Liver (tissue), 9 donors: Measurements from ENCODE around the gene DNM3. TPM values are rescaled to one million over a fixed set of nuclear protein-coding genes. Genes with fewer than 3 reads are reported as not detected.

Source experiments
- DNase-seq: peaks from one replicate; pipeline ENCODE4 v3.0.0-alpha.2; 2017; ENCODE audit warnings: low spot score
- H3K27ac ChIP-seq, 2 donors: one replicate each; pipeline ENCODE4 v1.7.0; 2013; ENCODE audit warnings: inconsistent platforms in 2 of 2, low read length in 2 of 2, control low read depth in 1 of 2, low read depth in 1 of 2, mild to moderate bottlenecking in 1 of 2
- H3K27me3 ChIP-seq, 4 donors: one replicate each; pipeline versions ENCODE4 v1.6.1 to v1.7.0; 2013; ENCODE audit warnings: low read length in 3 of 4, inconsistent platforms in 1 of 4, mild to moderate bottlenecking in 1 of 4, moderate library complexity in 1 of 4; ENCODE audit not compliant: control insufficient read depth in 4 of 4, insufficient read depth in 4 of 4
- H3K36me3 ChIP-seq, 4 donors: one replicate each; pipeline versions ENCODE4 v1.6.1 to v1.7.0; 2013; ENCODE audit warnings: low read length in 3 of 4, mild to moderate bottlenecking in 3 of 4, low read depth in 1 of 4, moderate library complexity in 1 of 4; ENCODE audit not compliant: control insufficient read depth in 4 of 4, insufficient read depth in 3 of 4
- H3K4me1 ChIP-seq, 4 donors: one replicate each; pipeline versions ENCODE4 v1.6.1 to v1.7.0; 2013; ENCODE audit warnings: low read length in 3 of 4, mild to moderate bottlenecking in 3 of 4, moderate library complexity in 1 of 4; ENCODE audit not compliant: control insufficient read depth in 4 of 4, insufficient read depth in 4 of 4
- H3K4me3 ChIP-seq, 3 donors: one replicate each; pipeline versions ENCODE4 v1.6.1 to v1.7.0; 2013; ENCODE audit warnings: low read length in 3 of 3, control low read depth in 1 of 3, low read depth in 1 of 3, mild to moderate bottlenecking in 1 of 3
- H3K9ac ChIP-seq, 2 donors: one replicate each; pipeline ENCODE4 v1.7.0; 2013; ENCODE audit warnings: low read length in 2 of 2, mild to moderate bottlenecking in 2 of 2, moderate library complexity in 2 of 2, control low read depth in 1 of 2, low read depth in 1 of 2
- H3K9me3 ChIP-seq, 4 donors: one replicate each; pipeline versions ENCODE4 v1.6.1 to v1.7.0; 2013; ENCODE audit warnings: low read length in 3 of 4; ENCODE audit not compliant: control insufficient read depth in 4 of 4
- EGR1 ChIP-seq, 2 donors: IDR thresholded peaks; 2 replicates each; pipeline ENCODE4 v1.6.1; 2016 to 2018; ENCODE audit warnings: antibody characterized with exemption in 2 of 2, low read depth in 2 of 2
- FOXA1 ChIP-seq: IDR thresholded peaks from 2 replicates; pipeline ENCODE4 v1.6.1; 2016; ENCODE audit warnings: antibody characterized with exemption
- GABPA ChIP-seq, 2 donors: IDR thresholded peaks in 1 of 2; conservative IDR thresholded peaks in 1 of 2; 2 replicates each; pipeline ENCODE4 v1.6.1; 2016; ENCODE audit warnings: antibody characterized with exemption in 2 of 2, mild to moderate bottlenecking in 1 of 2, moderate library complexity in 1 of 2
- HNF4A ChIP-seq, 2 donors: conservative IDR thresholded peaks; 2 replicates each; pipeline ENCODE4 v1.6.1; 2016; ENCODE audit warnings: antibody characterized with exemption in 2 of 2, mild to moderate bottlenecking in 2 of 2
- HNF4G ChIP-seq: IDR thresholded peaks from 2 replicates; pipeline ENCODE4 v1.6.1; 2016; ENCODE audit warnings: antibody characterized with exemption
- JUND ChIP-seq, 2 donors: IDR thresholded peaks; 2 replicates each; pipeline ENCODE4 v1.6.1; 2016; ENCODE audit warnings: antibody characterized with exemption in 2 of 2
- NR2F2 ChIP-seq: IDR thresholded peaks from 2 replicates; pipeline ENCODE4 v1.6.1; 2016; ENCODE audit warnings: antibody characterized with exemption
- RAD21 ChIP-seq, 2 donors: IDR thresholded peaks; 2 replicates each; pipeline ENCODE4 v1.6.1; 2016; ENCODE audit warnings: antibody characterized with exemption in 2 of 2, mild to moderate bottlenecking in 2 of 2
- RXRA ChIP-seq, 2 donors: IDR thresholded peaks; 2 replicates each; pipeline ENCODE4 v1.6.1; 2017 to 2018; ENCODE audit warnings: antibody characterized with exemption in 2 of 2, mild to moderate bottlenecking in 1 of 2
- SP1 ChIP-seq: IDR thresholded peaks from 2 replicates; pipeline ENCODE4 v1.6.1; 2018; ENCODE audit warnings: antibody characterized with exemption, mild to moderate bottlenecking
- TAF1 ChIP-seq: conservative IDR thresholded peaks from 2 replicates; pipeline ENCODE4 v1.6.1; 2016; ENCODE audit warnings: antibody characterized with exemption, mild to moderate bottlenecking
- YY1 ChIP-seq: IDR thresholded peaks from 2 replicates; pipeline ENCODE4 v1.6.1; 2016; ENCODE audit warnings: antibody characterized with exemption, mild to moderate bottlenecking
- WGBS: extraction: QIAGEN DNeasy Blood & Tissue Kit; methylation state at CpG from one replicate; pipeline ENCODE4 v1.1.7; 2013; 5-methylcytosine and 5-hydroxymethylcytosine counted together
- polyA plus RNA-seq, 2 donors: library from polyadenylated mRNA; stranded (reverse) in 1 of 2; unstranded in 1 of 2; fragments of 200-250 nt in 1 of 2; fragments of >200 nt in 1 of 2; fragmentation: Nextera tagmentation in 1 of 2; extraction: Ambion mirVana in 1 of 2; gene quantifications; one replicate each; pipeline versions ENCODE4 v1.2.1 to v1.2.3, GENCODE V29; 2013 to 2015
- total RNA-seq, 2 donors: library from RNA; depleted of rRNA; stranded (reverse); fragments of >200 nt; gene quantifications; one replicate each; pipeline ENCODE4 v1.2.3, GENCODE V29; 2014
- TF ChIP-seq, protein P1 (sequence below): IDR thresholded peaks from 2 replicates; pipeline ENCODE4 v1.6.1; 2016; ENCODE audit warnings: antibody characterized with exemption
- TF ChIP-seq, protein P2 (sequence below): fragments of 150-350 bp; IDR thresholded peaks from 2 replicates; pipeline ENCODE4 v1.5.1; 2017; ENCODE audit warnings: improper control_type of control experiment, low read depth, low read length; ENCODE audit not compliant: missing input control
- TF ChIP-seq, protein P3 (sequence below): IDR thresholded peaks from 2 replicates; pipeline ENCODE4 v1.6.1; 2016; ENCODE audit warnings: antibody characterized with exemption
- TF ChIP-seq, protein P4 (sequence below): IDR thresholded peaks from 2 replicates; pipeline ENCODE4 v1.6.1; 2016; ENCODE audit warnings: antibody characterized with exemption, mild to moderate bottlenecking
- TF ChIP-seq, protein P5 (sequence below): IDR thresholded peaks from 2 replicates; pipeline ENCODE4 v1.6.1; 2016; ENCODE audit warnings: antibody characterized with exemption
- donor health status: healthy.
- donor health status: healthy.
- donor health status: healthy.
- donor health status: healthy.
- donor health status: healthy.

The DNM3 gene
- total and polyA plus RNA-seq, 4 donors, result 0.08 to 3.2 (median 1.0) TPM

DNA sequence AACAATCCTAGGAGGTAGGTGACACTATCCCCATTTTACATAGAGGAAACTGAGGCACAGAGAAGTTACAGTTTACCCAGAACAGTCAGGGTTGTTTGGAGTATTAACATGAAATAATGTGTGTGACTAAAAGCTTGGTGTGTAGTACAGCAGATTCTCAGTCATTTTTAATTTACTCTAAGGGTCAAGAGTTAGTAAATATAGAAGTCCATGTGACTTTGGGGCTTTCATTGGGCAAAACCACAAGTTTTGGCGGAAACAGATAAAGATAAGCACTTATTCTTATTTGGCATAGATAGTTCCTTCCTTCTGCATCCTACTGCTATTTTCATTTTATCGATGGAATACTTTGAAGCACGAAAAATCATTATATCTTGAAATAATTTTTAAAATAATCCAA lies 128.5 kb downstream of the DNM3 start:
- Histone ChIP-seq H3K4me1 (no peaks in the 10 kb centered on the region), H3K27me3 (no peaks in the 10 kb centered on the region), H3K27ac (no peak overlapping the region), H3K9me3 (no peaks in the 10 kb centered on the region), H3K4me3 (no peak overlapping the region), H3K9ac (no peak overlapping the region), H3K36me3 (no peaks in the 10 kb centered on the region)
- DNase-seq, result no peak
- TF ChIP-seq GABPA (IDR thresholded peaks at IDR 0.05 in 1 of 2, conservative IDR thresholded peaks at IDR 0.05 in 1 of 2) (no peak), NR2F2 (no peak), EGR1 (IDR thresholded peaks at IDR 0.05; ENCODE audit: low read depth in 2 of 2) (no peak), HNF4G (no peak), HNF4A (conservative IDR thresholded peaks at IDR 0.05) (no peak), RAD21 (IDR thresholded peaks at IDR 0.05) (no peak), TAF1 (no peak), FOXA1 (no peak), SP1 (no peak), YY1 (no peak), JUND (IDR thresholded peaks at IDR 0.05) (no peak), RXRA (IDR thresholded peaks at IDR 0.05) (no peak)
- TF ChIP-seq, protein P1, sequence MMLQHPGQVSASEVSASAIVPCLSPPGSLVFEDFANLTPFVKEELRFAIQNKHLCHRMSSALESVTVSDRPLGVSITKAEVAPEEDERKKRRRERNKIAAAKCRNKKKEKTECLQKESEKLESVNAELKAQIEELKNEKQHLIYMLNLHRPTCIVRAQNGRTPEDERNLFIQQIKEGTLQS, result no peak
- TF ChIP-seq, protein P2, sequence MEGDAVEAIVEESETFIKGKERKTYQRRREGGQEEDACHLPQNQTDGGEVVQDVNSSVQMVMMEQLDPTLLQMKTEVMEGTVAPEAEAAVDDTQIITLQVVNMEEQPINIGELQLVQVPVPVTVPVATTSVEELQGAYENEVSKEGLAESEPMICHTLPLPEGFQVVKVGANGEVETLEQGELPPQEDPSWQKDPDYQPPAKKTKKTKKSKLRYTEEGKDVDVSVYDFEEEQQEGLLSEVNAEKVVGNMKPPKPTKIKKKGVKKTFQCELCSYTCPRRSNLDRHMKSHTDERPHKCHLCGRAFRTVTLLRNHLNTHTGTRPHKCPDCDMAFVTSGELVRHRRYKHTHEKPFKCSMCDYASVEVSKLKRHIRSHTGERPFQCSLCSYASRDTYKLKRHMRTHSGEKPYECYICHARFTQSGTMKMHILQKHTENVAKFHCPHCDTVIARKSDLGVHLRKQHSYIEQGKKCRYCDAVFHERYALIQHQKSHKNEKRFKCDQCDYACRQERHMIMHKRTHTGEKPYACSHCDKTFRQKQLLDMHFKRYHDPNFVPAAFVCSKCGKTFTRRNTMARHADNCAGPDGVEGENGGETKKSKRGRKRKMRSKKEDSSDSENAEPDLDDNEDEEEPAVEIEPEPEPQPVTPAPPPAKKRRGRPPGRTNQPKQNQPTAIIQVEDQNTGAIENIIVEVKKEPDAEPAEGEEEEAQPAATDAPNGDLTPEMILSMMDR, result no peak
- TF ChIP-seq, protein P3, sequence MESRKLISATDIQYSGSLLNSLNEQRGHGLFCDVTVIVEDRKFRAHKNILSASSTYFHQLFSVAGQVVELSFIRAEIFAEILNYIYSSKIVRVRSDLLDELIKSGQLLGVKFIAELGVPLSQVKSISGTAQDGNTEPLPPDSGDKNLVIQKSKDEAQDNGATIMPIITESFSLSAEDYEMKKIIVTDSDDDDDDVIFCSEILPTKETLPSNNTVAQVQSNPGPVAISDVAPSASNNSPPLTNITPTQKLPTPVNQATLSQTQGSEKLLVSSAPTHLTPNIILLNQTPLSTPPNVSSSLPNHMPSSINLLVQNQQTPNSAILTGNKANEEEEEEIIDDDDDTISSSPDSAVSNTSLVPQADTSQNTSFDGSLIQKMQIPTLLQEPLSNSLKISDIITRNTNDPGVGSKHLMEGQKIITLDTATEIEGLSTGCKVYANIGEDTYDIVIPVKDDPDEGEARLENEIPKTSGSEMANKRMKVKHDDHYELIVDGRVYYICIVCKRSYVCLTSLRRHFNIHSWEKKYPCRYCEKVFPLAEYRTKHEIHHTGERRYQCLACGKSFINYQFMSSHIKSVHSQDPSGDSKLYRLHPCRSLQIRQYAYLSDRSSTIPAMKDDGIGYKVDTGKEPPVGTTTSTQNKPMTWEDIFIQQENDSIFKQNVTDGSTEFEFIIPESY, result no peak
- TF ChIP-seq, protein P4, sequence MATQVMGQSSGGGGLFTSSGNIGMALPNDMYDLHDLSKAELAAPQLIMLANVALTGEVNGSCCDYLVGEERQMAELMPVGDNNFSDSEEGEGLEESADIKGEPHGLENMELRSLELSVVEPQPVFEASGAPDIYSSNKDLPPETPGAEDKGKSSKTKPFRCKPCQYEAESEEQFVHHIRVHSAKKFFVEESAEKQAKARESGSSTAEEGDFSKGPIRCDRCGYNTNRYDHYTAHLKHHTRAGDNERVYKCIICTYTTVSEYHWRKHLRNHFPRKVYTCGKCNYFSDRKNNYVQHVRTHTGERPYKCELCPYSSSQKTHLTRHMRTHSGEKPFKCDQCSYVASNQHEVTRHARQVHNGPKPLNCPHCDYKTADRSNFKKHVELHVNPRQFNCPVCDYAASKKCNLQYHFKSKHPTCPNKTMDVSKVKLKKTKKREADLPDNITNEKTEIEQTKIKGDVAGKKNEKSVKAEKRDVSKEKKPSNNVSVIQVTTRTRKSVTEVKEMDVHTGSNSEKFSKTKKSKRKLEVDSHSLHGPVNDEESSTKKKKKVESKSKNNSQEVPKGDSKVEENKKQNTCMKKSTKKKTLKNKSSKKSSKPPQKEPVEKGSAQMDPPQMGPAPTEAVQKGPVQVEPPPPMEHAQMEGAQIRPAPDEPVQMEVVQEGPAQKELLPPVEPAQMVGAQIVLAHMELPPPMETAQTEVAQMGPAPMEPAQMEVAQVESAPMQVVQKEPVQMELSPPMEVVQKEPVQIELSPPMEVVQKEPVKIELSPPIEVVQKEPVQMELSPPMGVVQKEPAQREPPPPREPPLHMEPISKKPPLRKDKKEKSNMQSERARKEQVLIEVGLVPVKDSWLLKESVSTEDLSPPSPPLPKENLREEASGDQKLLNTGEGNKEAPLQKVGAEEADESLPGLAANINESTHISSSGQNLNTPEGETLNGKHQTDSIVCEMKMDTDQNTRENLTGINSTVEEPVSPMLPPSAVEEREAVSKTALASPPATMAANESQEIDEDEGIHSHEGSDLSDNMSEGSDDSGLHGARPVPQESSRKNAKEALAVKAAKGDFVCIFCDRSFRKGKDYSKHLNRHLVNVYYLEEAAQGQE, result no peak
- TF ChIP-seq, protein P5, sequence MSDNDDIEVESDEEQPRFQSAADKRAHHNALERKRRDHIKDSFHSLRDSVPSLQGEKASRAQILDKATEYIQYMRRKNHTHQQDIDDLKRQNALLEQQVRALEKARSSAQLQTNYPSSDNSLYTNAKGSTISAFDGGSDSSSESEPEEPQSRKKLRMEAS, result no peak
- 50% methylated on average over 3 of the region's 3 CpGs for WGBS

DNA sequence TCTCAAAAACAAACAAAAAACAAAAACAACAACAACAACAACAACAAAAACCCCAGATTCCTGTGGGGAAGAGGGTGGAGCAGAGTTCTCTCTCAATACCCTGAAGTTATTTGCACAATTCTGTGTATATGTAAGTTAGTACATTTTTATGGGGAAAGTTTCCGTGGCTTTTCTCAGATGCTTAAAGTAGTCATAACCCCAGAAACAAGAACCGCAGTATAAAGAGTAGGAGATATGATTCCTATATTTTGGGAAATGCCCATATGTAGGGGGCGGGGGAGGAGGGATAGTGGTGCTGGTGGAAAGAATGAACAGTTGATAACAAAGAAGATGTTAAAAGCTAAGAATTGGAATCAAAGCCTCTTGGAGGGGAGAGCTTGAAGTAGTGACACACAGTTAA lies 131.5 kb downstream of the DNM3 start:
- no peaks in the 10 kb centered on the region for H3K9me3 ChIP-seq
- no peak overlapping the region for H3K4me3 ChIP-seq
- TF ChIP-seq TAF1 (no peak), HNF4A (conservative IDR thresholded peaks at IDR 0.05) (no peak), GABPA (IDR thresholded peaks at IDR 0.05 in 1 of 2, conservative IDR thresholded peaks at IDR 0.05 in 1 of 2) (no peak), EGR1 (IDR thresholded peaks at IDR 0.05; ENCODE audit: low read depth in 2 of 2) (no peak), RXRA (IDR thresholded peaks at IDR 0.05) (no peak), JUND (IDR thresholded peaks at IDR 0.05) (no peak), YY1 (no peak), NR2F2 (no peak), HNF4G (no peak), SP1 (no peak)
- TF ChIP-seq, protein P2, result no peak
- TF ChIP-seq, protein P5, result no peak
- TF ChIP-seq, protein P4, result no peak

More for the DNA sequence above, 131.5 kb downstream of the DNM3 start:
- H3K27ac ChIP-seq, result no peak overlapping the region
- no peaks in the 10 kb centered on the region for H3K4me1 ChIP-seq
- H3K36me3 ChIP-seq, result no peaks in the 10 kb centered on the region
- no peaks in the 10 kb centered on the region for H3K27me3 ChIP-seq
- WGBS, result 91% methylated on average over 3 of the region's 3 CpGs
- no peak overlapping the region for H3K9ac ChIP-seq
- DNase-seq, result no peak
